Esophagus muscularis mucosa (tissue), 4 donors: ENCODE data around the gene PTPRT. TPM values are rescaled to one million over a fixed set of nuclear protein-coding genes. Genes with fewer than 3 reads are reported as not detected.

Experiments used
- DNase-seq: peaks from one replicate; pipeline ENCODE4 v3.0.0-alpha.2; 2017; ENCODE audit errors: extremely low spot score
- H3K27ac ChIP-seq, 4 donors: fragments of 200-600 bp; sonication (generic); replicated peaks in 1 of 4; 1 replicate in 3 of 4; 2 replicates in 1 of 4; pipeline ENCODE4 v1.5.1; 2016 to 2019; ENCODE audit warnings: mild to moderate bottlenecking in 1 of 4
- H3K27me3 ChIP-seq, 4 donors: fragments of 200-600 bp; sonication (generic); one replicate each; pipeline versions ENCODE4 v1.5.1 to v1.6.0; 2016 to 2019
- H3K36me3 ChIP-seq, 4 donors: fragments of 200-600 bp; sonication (generic); one replicate each; pipeline ENCODE4 v1.5.1; 2016 to 2019
- H3K4me1 ChIP-seq, 4 donors: fragments of 200-600 bp; sonication (generic); one replicate each; pipeline ENCODE4 v1.5.1; 2016 to 2019
- H3K4me3 ChIP-seq, 4 donors: fragments of 200-600 bp; sonication (generic); 1 replicate in 2 of 4; 2 replicates in 2 of 4; pipeline ENCODE4 v1.5.1; 2016 to 2019; ENCODE audit warnings: mild to moderate bottlenecking in 4 of 4, moderate library complexity in 1 of 4
- H3K9me3 ChIP-seq, 4 donors: fragments of 200-600 bp; sonication (generic); 1 replicate in 3 of 4; 2 replicates in 1 of 4; pipeline ENCODE4 v1.5.1; 2016 to 2019
- CTCF ChIP-seq, 3 experiments: fragments of 200-600 bp in 2 of 3; fragments of 450-650 bp in 1 of 3; sonication (generic) in 2 of 3; IDR thresholded peaks; one replicate each; pipeline ENCODE4 v1.5.1; 2017 to 2019; ENCODE audit warnings: antibody characterized with exemption in 3 of 3, mild to moderate bottlenecking in 2 of 3, moderate library complexity in 1 of 3
- EP300 ChIP-seq: sonication (generic); formaldehyde crosslinking; IDR thresholded peaks from one replicate; pipeline ENCODE4 v1.6.1; 2017; ENCODE audit warnings: antibody characterized with exemption
- POLR2A ChIP-seq: fragments of 450-650 bp; IDR thresholded peaks from one replicate; pipeline ENCODE4 v1.6.1; 2017; ENCODE audit warnings: antibody characterized with exemption, moderate library complexity, mild to moderate bottlenecking, low read depth
- POLR2AphosphoS5 ChIP-seq, 2 donors: sonication (generic); formaldehyde crosslinking; IDR thresholded peaks; one replicate each; pipeline ENCODE4 v1.6.1; 2017; ENCODE audit warnings: antibody characterized with exemption in 2 of 2
- WGBS: methylation state at CpG from one replicate; pipeline ENCODE4 v1.1.5; 2018; 5-methylcytosine and 5-hydroxymethylcytosine counted together
- intact Hi-C: fragments of 100-400 bp; cut with DNase I; formaldehyde crosslinking; loops from one replicate; pipeline ENCODE4 v1.15.1; 2023
- total RNA-seq, 4 donors: library from RNA; depleted of rRNA; stranded (reverse); fragments of >200 nt; gene quantifications; one replicate each; pipeline versions ENCODE4 v1.1.0 to v1.2.1, GENCODE V29; 2016

Gene PTPRT
- total RNA-seq, 4 donors from 2014 or later = 0.06 to 0.39 TPM; not detected in 2

- no peaks in the 10 kb centered on the region for H3K27me3 ChIP-seq
- H3K4me1 ChIP-seq = no peaks in the 10 kb centered on the region
- H3K9me3 ChIP-seq = no peaks in the 10 kb centered on the region
- TF ChIP-seq CTCF (IDR thresholded peaks at IDR 0.05) (no peak), POLR2A (no peak), POLR2AphosphoS5 (IDR thresholded peaks at IDR 0.05) (no peak), EP300 (no peak)
- no peaks in the 10 kb centered on the region for H3K36me3 ChIP-seq
- H3K4me3 ChIP-seq = no peak overlapping the region
- no peak for DNase-seq
- intact Hi-C loops = loop anchor here (5.0 kb wide), 1 partner anchor 490 kb away; no protein-coding TSS in a partner anchor
- H3K27ac ChIP-seq = no peak overlapping the region
These were observed 132.4 kb downstream of the PTPRT start for GRCh38 chr20:43057317-43057716.

- WGBS = 24% methylated on average over 5 of the region's 5 CpGs
- no peak for DNase-seq
- Histone ChIP-seq H3K4me1 (no peaks in the 10 kb centered on the region), H3K36me3 (no peaks in the 10 kb centered on the region), H3K27me3 (no peaks in the 10 kb centered on the region), H3K27ac (no peak overlapping the region), H3K9me3 (no peaks in the 10 kb centered on the region), H3K4me3 (no peak overlapping the region)
- no peak for TF ChIP-seq POLR2A
- TF ChIP-seq POLR2AphosphoS5 (IDR thresholded peaks at IDR 0.05) = no peak
- TF ChIP-seq EP300 = no peak
- no peak for TF ChIP-seq CTCF (IDR thresholded peaks at IDR 0.05)
- intact Hi-C loops = loop anchor here (5.0 kb wide), 1 partner anchor 488 kb away; no protein-coding TSS in a partner anchor
These were observed 134.4 kb downstream of the PTPRT start for GRCh38 chr20:43055181-43055884.

- WGBS = 70% methylated on average over 1 of the region's 1 CpG
- DNase-seq = no peak
- no peak overlapping the region for H3K4me3 ChIP-seq
- intact Hi-C loops = no loop called here
- H3K9me3 ChIP-seq = no peaks in the 10 kb centered on the region
- no peaks in the 10 kb centered on the region for H3K36me3 ChIP-seq
- no peak for TF ChIP-seq CTCF (IDR thresholded peaks at IDR 0.05)
- TF ChIP-seq POLR2AphosphoS5 (IDR thresholded peaks at IDR 0.05) = no peak
- no peak for TF ChIP-seq POLR2A
- no peak for TF ChIP-seq EP300
- H3K4me1 ChIP-seq = no peaks in the 10 kb centered on the region
- H3K27me3 ChIP-seq = no peaks in the 10 kb centered on the region
- no peak overlapping the region for H3K27ac ChIP-seq
These were observed 137.2 kb downstream of the PTPRT start for GRCh38 chr20:43052532-43052931.

- no peak for DNase-seq
- intact Hi-C loops = no loop called here
- no peak overlapping the region for H3K4me3 ChIP-seq
- H3K4me1 ChIP-seq = no peaks in the 10 kb centered on the region
- 31% methylated on average over 7 of the region's 7 CpGs for WGBS
- peaks cover 0 to 23% (median 0%) of the 10 kb centered on the region in 4 donors for H3K27me3 ChIP-seq
- no peak overlapping the region for H3K27ac ChIP-seq
- H3K36me3 ChIP-seq = no peaks in the 10 kb centered on the region
- TF ChIP-seq POLR2AphosphoS5 (IDR thresholded peaks at IDR 0.05) (no peak), CTCF (IDR thresholded peaks at IDR 0.05) (no peak), POLR2A (no peak), EP300 (no peak)
- peaks cover 0 to 3% (median 0%) of the 10 kb centered on the region in 4 donors for H3K9me3 ChIP-seq
These were observed 142.7 kb downstream of the PTPRT start for GRCh38 chr20:43046966-43047365.
